Stimulated activated CD8-positive, alpha-beta memory T cell treated with anti-CD3 and anti-CD28 coated beads, Interleukin-7, amount 100 ng/mL, for 4 hours (primary cell): ENCODE measurements around the gene FCF1.
A peak's percentile ranks its signal among the peaks of the same experiment; 100 is the strongest.

ENCODE experiments used
- DNase-seq, 2 donors: peaks; one replicate each; pipeline ENCODE4 v3.0.0-alpha.2; 2020; ENCODE audit warnings: low read depth in 2 of 2

Gene FCF1

GRCh38 chr14:74712499-74713394 lies at the start of gene FCF1, which contains the start of gene AREL1:
TSS of gene FCF1 (plus strand) at chr14:74713144. CDS start at chr14:74713198, 54 bp downstream.
TSS of gene AREL1 (minus strand) at chr14:74713080. CDS start at chr14:74685615, 27,465 bp downstream.
- peak; percentile 67 to 69 for DNase-seq

GRCh38 chr14:74663884-74664283 lies 49.1 kb upstream of the FCF1 start:
- DNase-seq, result no peak

- no peak for DNase-seq
These were observed 48.2 kb upstream of the FCF1 start for GRCh38 chr14:74664717-74665116.

GRCh38 chr14:74667758-74668157 lies 45.2 kb upstream of the FCF1 start:
- DNase-seq, result no peak

GRCh38 chr14:74669256-74669655 lies 43.7 kb upstream of the FCF1 start:
- no peak for DNase-seq

- DNase-seq, result no peak
These were observed 43.1 kb upstream of the FCF1 start for GRCh38 chr14:74669846-74670245.

- DNase-seq, result no peak
These were observed 42.1 kb upstream of the FCF1 start for GRCh38 chr14:74670726-74671411.

- DNase-seq, result no peak
These were observed 41.2 kb upstream of the FCF1 start for GRCh38 chr14:74671789-74672188.

GRCh38 chr14:74673768-74674167 lies 39.2 kb upstream of the FCF1 start:
- no peak for DNase-seq

GRCh38 chr14:74675219-74675618 lies 37.7 kb upstream of the FCF1 start:
- no peak for DNase-seq

GRCh38 chr14:74682169-74682952 lies 30.6 kb upstream of the FCF1 start:
- DNase-seq, result no peak

- DNase-seq, result no peak
These were observed 29.5 kb upstream of the FCF1 start for GRCh38 chr14:74683406-74683805.

- DNase-seq, result no peak
These were observed 28.5 kb upstream of the FCF1 start for GRCh38 chr14:74684434-74684833.

GRCh38 chr14:74685056-74685455 lies 27.9 kb upstream of the FCF1 start:
- DNase-seq, result no peak

GRCh38 chr14:74685921-74686678 lies 26.8 kb upstream of the FCF1 start:
- DNase-seq, result no peak

- DNase-seq, result no peak
These were observed 21.5 kb upstream of the FCF1 start for GRCh38 chr14:74691456-74691855.

- no peak for DNase-seq
These were observed 19.8 kb upstream of the FCF1 start for GRCh38 chr14:74693191-74693590.

GRCh38 chr14:74695406-74695805 lies 17.5 kb upstream of the FCF1 start:
- no peak for DNase-seq

- no peak for DNase-seq
These were observed 15.9 kb upstream of the FCF1 start for GRCh38 chr14:74697011-74697410.

- DNase-seq, result no peak
These were observed 15.4 kb upstream of the FCF1 start for GRCh38 chr14:74697543-74697942.

GRCh38 chr14:74697976-74698375 lies 15.0 kb upstream of the FCF1 start:
- DNase-seq, result no peak
